H9 (cell line): ENCODE results near the gene BCAS3. TPM values are rescaled to one million over a fixed set of nuclear protein-coding genes. Genes with fewer than 3 reads are reported as not detected.

Experiments
- DNase-seq: peaks from one replicate; pipeline ENCODE4 v3.0.0-alpha.2; 2017
- H2AFZ ChIP-seq: one replicate; pipeline ENCODE4 v1.6.1; 2013; ENCODE audit warnings: mild to moderate bottlenecking, low read length, control low read depth, moderate library complexity
- H2AK5ac ChIP-seq: 2 replicates; pipeline ENCODE4 v1.6.1; 2013; ENCODE audit warnings: low read length, control low read depth, mixed read lengths; ENCODE audit not compliant: insufficient read length
- H2BK120ac ChIP-seq: one replicate; pipeline ENCODE4 v1.6.1; 2013; ENCODE audit warnings: low read depth, mild to moderate bottlenecking, low read length, control low read depth, inconsistent platforms; ENCODE audit not compliant: poor library complexity, severe bottlenecking
- H2BK12ac ChIP-seq: 2 replicates; pipeline ENCODE4 v1.6.1; 2013; ENCODE audit warnings: low read length, control low read depth, mixed read lengths, low read depth; ENCODE audit not compliant: insufficient read length
- H2BK15ac ChIP-seq: 2 replicates; pipeline ENCODE4 v1.6.1; 2013; ENCODE audit warnings: low read depth, low read length, control low read depth
- H2BK20ac ChIP-seq: one replicate; pipeline ENCODE4 v1.6.1; 2013; ENCODE audit warnings: low read depth, mild to moderate bottlenecking, low read length, control low read depth, inconsistent platforms; ENCODE audit not compliant: poor library complexity, severe bottlenecking
- H2BK5ac ChIP-seq: 2 replicates; pipeline ENCODE4 v1.6.1; 2013; ENCODE audit warnings: low read length, control low read depth, mixed read lengths; ENCODE audit not compliant: insufficient read length
- H3K14ac ChIP-seq: 2 replicates; pipeline ENCODE4 v1.6.1; 2013; ENCODE audit warnings: low read length, control low read depth; ENCODE audit not compliant: insufficient read depth
- H3K18ac ChIP-seq: 2 replicates; pipeline ENCODE4 v1.6.1; 2013; ENCODE audit warnings: low read depth, mild to moderate bottlenecking, mixed read lengths, low read length, control low read depth; ENCODE audit not compliant: insufficient read length
- H3K23ac ChIP-seq: 2 replicates; pipeline ENCODE4 v1.6.1; 2013; ENCODE audit warnings: low read length, control low read depth, mixed read lengths, low read depth; ENCODE audit not compliant: insufficient read length
- H3K23me2 ChIP-seq: 2 replicates; pipeline ENCODE4 v1.6.1; 2013; ENCODE audit warnings: low read depth, mild to moderate bottlenecking, mixed read lengths, low read length, control low read depth; ENCODE audit not compliant: insufficient read length, poor library complexity, severe bottlenecking
- H3K27ac ChIP-seq: 2 replicates; pipeline ENCODE4 v1.5.1; 2013; ENCODE audit warnings: low read length, control low read depth, mixed read lengths, low read depth; ENCODE audit not compliant: insufficient read length
- H3K27me3 ChIP-seq: 2 replicates; pipeline ENCODE4 v1.6.1; 2013; ENCODE audit warnings: low read length, control low read depth, inconsistent platforms; ENCODE audit not compliant: insufficient read depth
- H3K4ac ChIP-seq: 2 replicates; pipeline ENCODE4 v1.6.1; 2013; ENCODE audit warnings: low read depth, mild to moderate bottlenecking, control low read depth, inconsistent platforms, low read length, moderate library complexity
- H3K4me1 ChIP-seq: 2 replicates; pipeline ENCODE4 v1.6.1; 2013; ENCODE audit warnings: low read length, control low read depth, inconsistent platforms; ENCODE audit not compliant: insufficient read depth
- H3K4me2 ChIP-seq: 2 replicates; pipeline ENCODE4 v1.6.1; 2013; ENCODE audit warnings: low read length, control low read depth, mixed read lengths; ENCODE audit not compliant: insufficient read length, insufficient read depth
- H3K56ac ChIP-seq: 2 replicates; pipeline ENCODE4 v1.6.1; 2013; ENCODE audit warnings: low read depth, mild to moderate bottlenecking, mixed read lengths, low read length, control low read depth; ENCODE audit not compliant: insufficient read length
- H3K79me1 ChIP-seq: 2 replicates; pipeline ENCODE4 v1.6.1; 2013; ENCODE audit warnings: low read depth, mild to moderate bottlenecking, moderate library complexity, low read length, control low read depth, inconsistent platforms; ENCODE audit not compliant: insufficient read depth, poor library complexity, severe bottlenecking
- H3K79me2 ChIP-seq: 2 replicates; pipeline ENCODE4 v1.6.1; 2013; ENCODE audit warnings: low read length, control low read depth, inconsistent platforms; ENCODE audit not compliant: insufficient read depth
- H3K9ac ChIP-seq: 2 replicates; pipeline ENCODE4 v1.6.1; 2013; ENCODE audit warnings: low read length, control low read depth, mixed read lengths; ENCODE audit not compliant: insufficient read length; ENCODE audit errors: extremely low read depth
- H3K9me3 ChIP-seq: one replicate; pipeline ENCODE4 v1.6.1; 2013; ENCODE audit warnings: low read depth, low read length, inconsistent platforms; ENCODE audit not compliant: control insufficient read depth
- H3T11ph ChIP-seq: one replicate; pipeline ENCODE4 v1.6.1; 2013; ENCODE audit warnings: mild to moderate bottlenecking, low read length, control low read depth, inconsistent platforms
- H4K20me1 ChIP-seq: one replicate; pipeline ENCODE4 v1.6.1; 2013; ENCODE audit not compliant: control insufficient read depth, insufficient read length, insufficient read depth
- H4K5ac ChIP-seq: 2 replicates; pipeline ENCODE4 v1.6.1; 2013; ENCODE audit warnings: low read depth, mild to moderate bottlenecking, mixed read lengths, low read length, control low read depth; ENCODE audit not compliant: insufficient read length
- H4K8ac ChIP-seq: replicated peaks from 2 replicates; pipeline ENCODE4 v1.6.1; 2013; ENCODE audit warnings: low read length, control low read depth, mixed read lengths, low read depth; ENCODE audit not compliant: insufficient read length
- H4K91ac ChIP-seq: 2 replicates; pipeline ENCODE4 v1.6.1; 2013; ENCODE audit warnings: low read depth, mild to moderate bottlenecking, moderate library complexity, mixed read lengths, low read length, control low read depth; ENCODE audit not compliant: insufficient read length
- H3K27ac Mint-ChIP-seq, 3 experiments: 2 replicates in 2 of 3; 3 replicates in 1 of 3; pipeline ENCODE4 v1.8.0; 2020 to 2021; ENCODE audit warnings: mixed read lengths in 3 of 3, mild to moderate bottlenecking in 1 of 3, moderate library complexity in 1 of 3
- H3K27me3 Mint-ChIP-seq: 2 replicates; pipeline ENCODE4 v1.8.0; 2021; ENCODE audit warnings: low read depth, mild to moderate bottlenecking, moderate library complexity, mixed read lengths
- H3K36me3 Mint-ChIP-seq, 3 experiments: 2 replicates in 2 of 3; 3 replicates in 1 of 3; pipeline ENCODE4 v1.8.0; 2020 to 2021; ENCODE audit warnings: low read depth in 3 of 3, mixed read lengths in 3 of 3; ENCODE audit not compliant: insufficient read depth in 1 of 3
- H3K4me1 Mint-ChIP-seq, 2 experiments: 2 replicates each; pipeline ENCODE4 v1.8.0; 2020; ENCODE audit warnings: mixed read lengths in 2 of 2
- H3K4me3 Mint-ChIP-seq, 2 experiments: 2 replicates in 1 of 2; 3 replicates in 1 of 2; pipeline ENCODE4 v1.8.0; 2020 to 2021; ENCODE audit warnings: mild to moderate bottlenecking in 2 of 2, mixed read lengths in 2 of 2, moderate library complexity in 1 of 2
- H3K9me3 Mint-ChIP-seq, 2 experiments: 2 replicates in 1 of 2; 3 replicates in 1 of 2; pipeline ENCODE4 v1.8.0; 2020; ENCODE audit warnings: mild to moderate bottlenecking in 2 of 2, mixed read lengths in 2 of 2, moderate library complexity in 1 of 2
- WGBS: extraction: QIAGEN DNeasy Blood & Tissue Kit; methylation state at CpG from one replicate; pipeline ENCODE4 v1.1.7; 2013; ENCODE audit warnings: missing lambda C conversion rate, low lambda C conversion rate, mixed read lengths; ENCODE audit not compliant: insufficient read length; ENCODE audit errors: extremely low coverage; 5-methylcytosine and 5-hydroxymethylcytosine counted together
- total RNA-seq: library from RNA; stranded (reverse); gene quantifications from 2 replicates; pipeline ENCODE4 v1.2.1, GENCODE V29; 2021
- TF ChIP-seq, protein P1 (sequence below): fragments of 200-600 bp; sonication (generic); conservative IDR thresholded peaks from 3 replicates; pipeline ENCODE4 v1.8.0; 2021; ENCODE audit warnings: antibody characterized with exemption, mild to moderate bottlenecking

BCAS3 gene
- total RNA-seq, 1 experiment from 2014 or later, result 22.4 TPM

DNA sequence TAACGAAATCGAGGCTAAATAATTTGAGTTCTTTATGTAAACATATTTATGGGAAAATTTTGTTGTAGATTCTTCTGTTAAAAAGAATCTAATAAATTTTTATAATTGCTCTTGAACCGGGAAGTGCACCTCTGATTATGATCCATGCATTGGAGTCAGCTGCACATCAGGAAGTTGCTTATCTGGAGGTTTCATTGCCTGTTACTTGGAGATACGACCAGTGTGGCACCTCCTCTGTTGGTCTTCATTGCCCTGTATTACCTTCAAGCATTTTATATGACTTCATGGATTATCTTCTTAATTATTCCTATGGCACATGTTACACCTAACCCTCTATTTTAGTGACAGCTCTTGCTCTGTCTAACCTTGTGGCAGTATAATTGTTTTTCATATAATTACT lies 409.4 kb downstream of the BCAS3 start:
- Histone ChIP-seq H4K5ac (no peak overlapping the region), H3K23ac (no peak overlapping the region), H2BK12ac (no peak overlapping the region), H2BK120ac (no peak overlapping the region), H3K9ac (no peak overlapping the region), H3K4me1 (no peaks in the 10 kb centered on the region), H3K23me2 (no peaks in the 10 kb centered on the region), H4K8ac (no peak overlapping the region), H3K18ac (no peak overlapping the region), H3K27ac (no peak overlapping the region), H3K27me3 (no peaks in the 10 kb centered on the region), H2AFZ (no peak overlapping the region), H2BK15ac (no peak overlapping the region), H3K4me2 (no peak overlapping the region), H2BK20ac (no peak overlapping the region), H2AK5ac (no peak overlapping the region), H2BK5ac (no peak overlapping the region), H3K9me3 (no peaks in the 10 kb centered on the region), H4K91ac (no peak overlapping the region), H3K79me1 (no peaks in the 10 kb centered on the region), H3T11ph (no peak overlapping the region), H4K20me1 (no peaks in the 10 kb centered on the region), H3K4ac (no peak overlapping the region), H3K14ac (no peak overlapping the region), H3K56ac (no peak overlapping the region), H3K79me2 (no peaks in the 10 kb centered on the region)
- Mint-ChIP-seq H3K27ac (no peak overlapping the region), H3K4me1 (no peaks in the 10 kb centered on the region), H3K36me3 (peaks cover 1 to 6% (median 5%) of the 10 kb centered on the region in 3 experiments; a peak in 4 of 7 replicates), H3K27me3 (no peaks in the 10 kb centered on the region), H3K9me3 (peaks cover 1 to 7% of the 10 kb centered on the region in 2 experiments; a peak in 4 of 5 replicates), H3K4me3 (no peak overlapping the region)
- no peak for DNase-seq
- TF ChIP-seq, protein P1, sequence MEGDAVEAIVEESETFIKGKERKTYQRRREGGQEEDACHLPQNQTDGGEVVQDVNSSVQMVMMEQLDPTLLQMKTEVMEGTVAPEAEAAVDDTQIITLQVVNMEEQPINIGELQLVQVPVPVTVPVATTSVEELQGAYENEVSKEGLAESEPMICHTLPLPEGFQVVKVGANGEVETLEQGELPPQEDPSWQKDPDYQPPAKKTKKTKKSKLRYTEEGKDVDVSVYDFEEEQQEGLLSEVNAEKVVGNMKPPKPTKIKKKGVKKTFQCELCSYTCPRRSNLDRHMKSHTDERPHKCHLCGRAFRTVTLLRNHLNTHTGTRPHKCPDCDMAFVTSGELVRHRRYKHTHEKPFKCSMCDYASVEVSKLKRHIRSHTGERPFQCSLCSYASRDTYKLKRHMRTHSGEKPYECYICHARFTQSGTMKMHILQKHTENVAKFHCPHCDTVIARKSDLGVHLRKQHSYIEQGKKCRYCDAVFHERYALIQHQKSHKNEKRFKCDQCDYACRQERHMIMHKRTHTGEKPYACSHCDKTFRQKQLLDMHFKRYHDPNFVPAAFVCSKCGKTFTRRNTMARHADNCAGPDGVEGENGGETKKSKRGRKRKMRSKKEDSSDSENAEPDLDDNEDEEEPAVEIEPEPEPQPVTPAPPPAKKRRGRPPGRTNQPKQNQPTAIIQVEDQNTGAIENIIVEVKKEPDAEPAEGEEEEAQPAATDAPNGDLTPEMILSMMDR, result no peak
- WGBS, result no CpG with 5 or more reads among the region's 4 CpGs
